D341Med (cell line): ENCODE data around the gene SPTBN1.

Source experiments
- DNase-seq: peaks from one replicate; pipeline ENCODE4 v3.0.0; 2012; ENCODE audit warnings: low spot score

Gene SPTBN1

GRCh38 chr2:54591551-54591950, 135.4 kb downstream of the SPTBN1 start:
- DNase-seq = no peak

DNA sequence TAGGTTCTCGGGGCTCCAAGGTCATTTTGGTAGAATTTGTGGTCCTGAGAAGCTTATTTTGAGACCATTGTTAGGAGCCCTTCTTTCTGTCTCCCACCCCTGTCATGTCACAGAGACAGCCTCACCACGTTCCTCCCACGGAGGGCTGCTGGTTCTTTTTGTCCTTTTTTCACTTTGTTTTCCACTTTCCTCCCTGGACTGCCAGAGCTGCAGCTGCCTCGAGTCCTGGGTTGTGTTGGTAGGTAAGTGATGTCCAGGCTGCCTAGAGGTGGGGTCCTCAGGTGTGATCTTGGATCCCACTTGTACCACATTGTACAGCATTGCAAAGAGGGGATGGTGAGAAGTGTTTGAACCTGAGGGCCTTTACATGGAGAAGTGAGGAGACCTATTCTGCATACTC, 137.1 kb downstream of the SPTBN1 start:
- no peak for DNase-seq

- DNase-seq = no peak
Measured at GRCh38 chr2:54594048-54594447, 137.9 kb downstream of the SPTBN1 start.

DNA sequence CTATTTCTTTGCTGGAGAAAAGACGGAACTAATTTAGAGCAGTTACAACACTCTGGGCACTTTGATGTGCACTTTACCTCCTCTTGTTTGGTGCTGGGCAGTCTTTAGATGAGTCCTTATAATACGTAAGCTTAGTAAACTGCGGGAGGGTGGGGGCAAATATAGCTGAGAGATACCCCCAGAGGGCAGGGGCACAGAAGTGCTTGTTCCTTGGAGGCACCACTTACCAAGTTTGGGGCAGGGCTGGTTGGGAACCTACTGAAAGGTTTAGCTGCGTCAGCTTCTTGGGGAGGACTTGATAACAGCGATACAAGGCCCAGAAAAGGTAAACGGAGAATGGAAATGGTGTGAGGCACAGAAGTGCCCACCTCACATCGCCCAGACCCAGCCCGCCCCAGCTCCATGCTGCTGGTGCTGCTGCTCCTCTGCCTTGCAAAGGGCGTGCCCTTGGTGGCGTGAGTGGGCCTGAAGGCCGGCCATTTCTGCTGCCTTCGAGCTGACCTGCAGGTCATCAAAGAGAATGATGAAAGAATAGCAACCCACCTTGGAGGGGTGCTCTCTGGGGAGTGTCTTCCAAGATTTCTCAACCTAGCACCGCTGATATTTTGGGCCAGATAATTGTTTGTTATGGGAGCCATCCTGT, 139.2 kb downstream of the SPTBN1 start:
- DNase-seq = no peak

- DNase-seq = no peak
Measured at GRCh38 chr2:54595999-54596902, 140.1 kb downstream of the SPTBN1 start.

- DNase-seq = no peak
Measured at GRCh38 chr2:54597153-54597848, 141.2 kb downstream of the SPTBN1 start.

DNA sequence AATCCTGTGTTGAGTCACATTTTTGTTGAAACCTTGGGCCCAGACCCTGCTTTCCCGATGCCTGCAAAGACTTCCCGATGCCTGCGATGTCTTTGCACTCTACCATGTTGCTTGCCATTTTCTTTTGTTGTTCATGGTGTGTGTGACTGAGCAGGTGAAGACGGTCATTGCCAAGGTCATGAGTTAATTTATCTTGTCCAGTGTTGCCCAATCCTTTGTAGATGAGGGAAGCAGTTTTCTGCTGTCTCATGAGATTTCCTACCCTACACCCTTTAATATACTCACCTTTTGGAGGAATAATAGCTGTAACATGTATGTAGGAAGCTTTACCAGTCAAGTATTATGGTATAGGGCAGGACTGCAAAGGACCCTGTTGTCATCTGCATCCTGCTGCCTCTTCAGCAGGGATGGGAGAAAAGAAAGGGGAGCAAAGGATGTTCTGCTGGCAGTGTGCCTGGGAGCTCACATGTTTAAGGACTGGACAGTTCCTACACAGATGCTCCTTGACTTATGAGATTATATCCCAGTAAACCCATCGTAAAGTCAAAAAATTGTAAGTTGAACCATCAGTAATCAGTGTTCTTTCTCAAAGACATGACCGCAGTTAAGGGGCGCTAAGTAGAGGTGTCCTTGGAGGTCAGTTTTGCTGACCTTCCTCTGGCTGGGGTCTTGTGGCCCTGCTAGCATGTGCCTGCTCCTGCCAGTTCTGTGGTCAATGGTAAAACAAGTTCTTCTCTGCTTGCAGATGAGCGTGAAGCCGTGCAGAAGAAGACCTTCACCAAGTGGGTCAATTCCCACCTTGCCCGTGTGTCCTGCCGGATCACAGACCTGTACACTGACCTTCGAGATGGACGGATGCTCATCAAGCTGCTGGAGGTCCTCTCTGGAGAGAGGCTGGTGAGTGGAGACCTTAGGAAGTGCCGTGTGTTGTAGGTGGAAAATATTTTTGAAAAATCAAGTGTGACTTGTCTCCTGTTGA, 142.5 kb downstream of the SPTBN1 start:
- DNase-seq = no peak

DNA sequence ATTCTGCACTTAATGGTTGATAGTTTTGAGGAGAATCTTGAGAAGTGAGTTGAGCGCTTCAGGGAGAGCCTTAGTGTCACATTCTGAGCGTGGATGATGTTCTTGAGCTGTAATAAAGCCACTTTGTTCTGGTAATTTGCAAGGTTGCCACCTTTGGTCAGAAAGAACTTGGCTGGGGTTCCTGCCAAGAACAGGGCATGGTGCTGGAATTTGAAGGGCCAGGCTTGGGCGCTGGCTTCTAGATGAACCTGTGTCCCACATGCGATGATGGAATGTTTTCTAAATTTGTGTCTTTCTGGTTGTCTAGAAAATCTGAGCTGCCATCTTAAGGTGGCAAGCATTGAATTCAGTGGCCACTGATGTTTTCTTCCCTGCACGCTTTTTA, 143.2 kb downstream of the SPTBN1 start:
- no peak for DNase-seq

GRCh38 chr2:54599914-54600313, 143.8 kb downstream of the SPTBN1 start:
- DNase-seq = no peak

GRCh38 chr2:54601339-54601738, 145.2 kb downstream of the SPTBN1 start:
- DNase-seq = no peak

DNA sequence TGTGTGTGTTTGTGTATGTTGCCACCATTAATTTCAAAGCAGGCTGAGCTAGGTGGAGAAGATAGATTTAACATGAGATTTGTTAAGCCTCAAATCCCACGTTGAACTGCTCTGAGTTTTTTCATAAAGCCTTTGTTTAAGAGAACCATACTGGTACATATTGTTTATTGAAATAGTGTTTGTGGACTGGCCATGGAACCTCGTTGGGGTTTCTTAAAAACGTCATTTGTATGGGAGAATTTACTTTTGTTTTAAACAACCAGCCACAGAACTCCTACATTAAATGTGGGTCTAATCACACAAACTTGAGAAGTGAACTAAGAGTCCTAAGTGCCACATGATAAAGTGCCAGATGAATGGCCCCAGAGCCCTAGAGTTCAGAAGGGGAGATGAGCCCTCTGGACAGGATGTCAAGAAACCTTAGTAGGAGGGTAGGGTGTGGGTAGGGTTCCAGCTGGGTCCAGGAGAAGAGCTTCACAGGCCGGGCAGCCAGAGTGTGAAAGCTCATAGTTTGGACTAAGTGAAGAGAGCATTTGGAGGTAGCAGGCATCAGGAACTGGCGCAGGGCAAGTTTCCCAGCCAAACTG, 146.7 kb downstream of the SPTBN1 start:
- no peak for DNase-seq

- DNase-seq = no peak
Measured at GRCh38 chr2:54603357-54603756, 147.2 kb downstream of the SPTBN1 start.

GRCh38 chr2:54603796-54604195, 147.7 kb downstream of the SPTBN1 start:
- DNase-seq = no peak

GRCh38 chr2:54604871-54605270, 148.7 kb downstream of the SPTBN1 start:
- DNase-seq = no peak

GRCh38 chr2:54605836-54606235, 149.7 kb downstream of the SPTBN1 start:
- no peak for DNase-seq

- DNase-seq = no peak
Measured at GRCh38 chr2:54606393-54606958, 150.3 kb downstream of the SPTBN1 start.

GRCh38 chr2:54608224-54608623, 152.1 kb downstream of the SPTBN1 start:
- no peak for DNase-seq

DNA sequence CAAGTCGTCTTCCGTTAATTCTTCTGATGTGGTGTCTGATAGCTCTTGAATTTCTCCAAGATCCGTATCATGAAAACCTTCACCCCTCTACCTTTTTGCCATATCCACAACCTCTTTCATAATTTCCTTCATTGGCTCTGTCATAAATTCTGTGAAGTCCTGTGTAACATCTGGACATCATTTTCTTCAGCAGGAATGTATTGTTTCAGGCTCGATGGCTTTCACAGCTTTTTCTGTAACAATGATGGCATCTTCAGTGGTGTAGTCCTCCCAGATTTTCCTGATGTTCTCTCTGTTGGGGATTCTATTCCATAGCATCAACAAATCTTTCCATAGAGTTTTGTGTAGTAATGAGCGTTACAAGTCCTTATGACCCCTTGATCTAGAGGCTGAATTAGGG, 153.1 kb downstream of the SPTBN1 start:
- no peak for DNase-seq

- DNase-seq = no peak
Measured at GRCh38 chr2:54609647-54610046, 153.5 kb downstream of the SPTBN1 start.

GRCh38 chr2:54610700-54611099, 154.6 kb downstream of the SPTBN1 start:
- no peak for DNase-seq
